HepG2 (cell line): ENCODE data around the gene ENTREP3.

ENCODE experiments used
- DPF2 ChIP-seq: sonication (generic); formaldehyde crosslinking; IDR thresholded peaks from 2 replicates; pipeline ENCODE4 v1.4.0; 2020; ENCODE audit warnings: mild to moderate bottlenecking, low read depth, missing genetic modification reagents, borderline replicate concordance
- MXD3 ChIP-seq: IDR thresholded peaks from 2 replicates; pipeline ENCODE4 v1.6.1; 2016; ENCODE audit warnings: mild to moderate bottlenecking, missing biosample characterization, missing genetic modification reagents
- STAT6 ChIP-seq: sonication (generic); formaldehyde crosslinking; IDR thresholded peaks from 2 replicates; pipeline ENCODE4 v1.4.0; 2020; ENCODE audit warnings: missing genetic modification reagents, mild to moderate bottlenecking, borderline replicate concordance

- no peak for TF ChIP-seq MXD3 (CRISPR knock-in tag)
- no peak for TF ChIP-seq STAT6
- no peak for TF ChIP-seq DPF2 (CRISPR knock-in tag)
Observed at GRCh38 chr1:155293086-155293749, 37.9 kb upstream of the ENTREP3 start.
